Retinal pigment epithelial cell (primary cell): Measurements from ENCODE around the gene ALOX5.

Source experiments
- DNase-seq: peaks from one replicate; pipeline ENCODE4 v3.0.0-alpha.2; 2010; ENCODE audit warnings: low read depth
- H3K4me3 ChIP-seq: 2 replicates; pipeline ENCODE4 v1.5.1; 2011; ENCODE audit warnings: mild to moderate bottlenecking, low read length, control low read depth, moderate library complexity
- CTCF ChIP-seq: conservative IDR thresholded peaks from 2 replicates; pipeline ENCODE4 v1.5.1; 2011; ENCODE audit warnings: low read depth, low read length, control low read depth, inconsistent platforms

The ALOX5 gene

GRCh38 chr10:45438466-45439090, 64.6 kb downstream of the ALOX5 start:
- H3K4me3 ChIP-seq = no peak overlapping the region
- no peak for TF ChIP-seq CTCF

GRCh38 chr10:45439365-45439764, 65.3 kb downstream of the ALOX5 start:
- no peak overlapping the region for H3K4me3 ChIP-seq
- no peak for DNase-seq
- TF ChIP-seq CTCF = no peak

More at GRCh38 chr10:45438466-45439090, 64.6 kb downstream of the ALOX5 start:
- DNase-seq = no peak

- no peak for TF ChIP-seq CTCF
- H3K4me3 ChIP-seq = no peak overlapping the region
- DNase-seq = no peak
Measured at GRCh38 chr10:45439873-45440272, 65.9 kb downstream of the ALOX5 start.

- no peak overlapping the region for H3K4me3 ChIP-seq
- no peak for TF ChIP-seq CTCF
- DNase-seq = no peak
Measured at GRCh38 chr10:45440511-45441062, 66.6 kb downstream of the ALOX5 start.

GRCh38 chr10:45441239-45442190, 67.5 kb downstream of the ALOX5 start:
- H3K4me3 ChIP-seq = no peak overlapping the region
- TF ChIP-seq CTCF = no peak
- DNase-seq = no peak

GRCh38 chr10:45442251-45442650, 68.2 kb downstream of the ALOX5 start:
- no peak for DNase-seq
- TF ChIP-seq CTCF = no peak
- no peak overlapping the region for H3K4me3 ChIP-seq

GRCh38 chr10:45442662-45443061, 68.6 kb downstream of the ALOX5 start:
- DNase-seq = no peak
- H3K4me3 ChIP-seq = no peak overlapping the region
- no peak for TF ChIP-seq CTCF
